SK-N-SH (cell line): ENCODE data around the gene GABRQ.
"Not testable (repeated sequence)": the region's sequence is repeated elsewhere in the genome, so short reads cannot be mapped to it uniquely, and the experiment has no call there.

Source experiments
- GABPA ChIP-seq: IDR thresholded peaks from 2 replicates; pipeline ENCODE4 v1.4.0; 2012; ENCODE audit warnings: low read depth, mild to moderate bottlenecking
- MEF2A ChIP-seq: IDR thresholded peaks from 2 replicates; pipeline ENCODE4 v1.4.0; 2012; ENCODE audit warnings: low read depth, borderline replicate concordance
- POLR2AphosphoS5 ChIP-seq: IDR thresholded peaks from 2 replicates; pipeline ENCODE4 v1.6.1; 2012; ENCODE audit warnings: low read depth, low read length
- RFX5 ChIP-seq: IDR thresholded peaks from 2 replicates; pipeline ENCODE4 v1.6.1; 2012; ENCODE audit warnings: mild to moderate bottlenecking, improper control_type of control experiment, low read length
- RXRA ChIP-seq: IDR thresholded peaks from 2 replicates; pipeline ENCODE4 v1.4.0; 2012; ENCODE audit warnings: low read depth, mild to moderate bottlenecking, borderline replicate concordance
- TCF12 ChIP-seq: IDR thresholded peaks from 2 replicates; pipeline ENCODE4 v1.4.0; 2012
- YY1 ChIP-seq: IDR thresholded peaks from 2 replicates; pipeline ENCODE4 v1.4.0; 2012; ENCODE audit warnings: low read depth, mild to moderate bottlenecking
- TF ChIP-seq, protein P1 (sequence below): IDR thresholded peaks from 2 replicates; pipeline ENCODE4 v1.6.1; 2012; ENCODE audit warnings: mild to moderate bottlenecking, low read depth, low read length, moderate library complexity
- TF ChIP-seq, protein P2 (sequence below): fragments of 200-600 bp; sonication (generic); IDR thresholded peaks from 2 replicates; pipeline ENCODE4 v1.6.1; 2017; ENCODE audit warnings: antibody characterized with exemption, mild to moderate bottlenecking, moderate library complexity

DNA sequence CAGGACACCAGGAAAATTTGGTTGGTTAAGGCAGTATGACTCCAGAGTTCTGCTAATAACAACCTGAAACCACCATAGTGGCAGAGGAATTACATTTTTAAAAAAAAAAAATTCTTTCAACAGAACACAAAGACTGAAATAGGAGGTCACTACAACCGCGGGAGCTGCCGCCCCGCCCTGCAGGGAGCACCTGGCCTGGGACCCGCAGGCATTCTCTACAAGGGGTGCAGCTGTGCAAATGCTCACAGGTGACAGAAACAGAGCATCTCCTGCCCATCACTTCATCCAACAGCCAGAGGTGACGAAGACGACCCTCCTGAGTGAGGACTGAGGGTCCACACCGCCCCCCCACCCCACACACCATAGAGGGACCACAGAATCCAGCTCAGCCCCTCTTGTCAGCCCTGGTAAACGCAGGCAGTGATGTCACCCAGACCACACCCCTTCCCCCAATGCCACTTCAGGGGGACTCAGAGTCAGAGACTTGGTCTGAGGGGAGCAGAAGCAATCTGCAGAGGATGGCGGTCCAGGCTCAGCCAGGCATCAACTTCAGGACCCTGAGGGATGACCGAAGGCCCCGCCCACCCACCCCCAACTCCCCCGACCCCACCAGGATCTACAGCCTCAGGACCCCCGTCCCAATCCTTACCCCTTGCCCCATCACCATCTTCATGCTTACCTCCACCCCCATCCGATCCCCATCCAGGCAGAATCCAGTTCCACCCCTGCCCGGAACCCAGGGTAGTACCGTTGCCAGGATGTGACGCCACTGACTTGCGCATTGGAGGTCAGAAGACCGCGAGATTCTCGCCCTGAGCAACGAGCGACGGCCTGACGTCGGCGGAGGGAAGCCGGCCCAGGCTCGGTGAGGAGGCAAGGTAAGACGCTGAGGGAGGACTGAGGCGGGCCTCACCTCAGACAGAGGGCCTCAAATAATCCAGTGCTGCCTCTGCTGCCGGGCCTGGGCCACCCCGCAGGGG is 60.5 kb downstream of the GABRQ start, which contains the start of gene MAGEA3:
- TF ChIP-seq POLR2AphosphoS5, RFX5, TCF12, RXRA, YY1, GABPA, MEF2A: not testable (repeated sequence)
- TF ChIP-seq, protein P1, sequence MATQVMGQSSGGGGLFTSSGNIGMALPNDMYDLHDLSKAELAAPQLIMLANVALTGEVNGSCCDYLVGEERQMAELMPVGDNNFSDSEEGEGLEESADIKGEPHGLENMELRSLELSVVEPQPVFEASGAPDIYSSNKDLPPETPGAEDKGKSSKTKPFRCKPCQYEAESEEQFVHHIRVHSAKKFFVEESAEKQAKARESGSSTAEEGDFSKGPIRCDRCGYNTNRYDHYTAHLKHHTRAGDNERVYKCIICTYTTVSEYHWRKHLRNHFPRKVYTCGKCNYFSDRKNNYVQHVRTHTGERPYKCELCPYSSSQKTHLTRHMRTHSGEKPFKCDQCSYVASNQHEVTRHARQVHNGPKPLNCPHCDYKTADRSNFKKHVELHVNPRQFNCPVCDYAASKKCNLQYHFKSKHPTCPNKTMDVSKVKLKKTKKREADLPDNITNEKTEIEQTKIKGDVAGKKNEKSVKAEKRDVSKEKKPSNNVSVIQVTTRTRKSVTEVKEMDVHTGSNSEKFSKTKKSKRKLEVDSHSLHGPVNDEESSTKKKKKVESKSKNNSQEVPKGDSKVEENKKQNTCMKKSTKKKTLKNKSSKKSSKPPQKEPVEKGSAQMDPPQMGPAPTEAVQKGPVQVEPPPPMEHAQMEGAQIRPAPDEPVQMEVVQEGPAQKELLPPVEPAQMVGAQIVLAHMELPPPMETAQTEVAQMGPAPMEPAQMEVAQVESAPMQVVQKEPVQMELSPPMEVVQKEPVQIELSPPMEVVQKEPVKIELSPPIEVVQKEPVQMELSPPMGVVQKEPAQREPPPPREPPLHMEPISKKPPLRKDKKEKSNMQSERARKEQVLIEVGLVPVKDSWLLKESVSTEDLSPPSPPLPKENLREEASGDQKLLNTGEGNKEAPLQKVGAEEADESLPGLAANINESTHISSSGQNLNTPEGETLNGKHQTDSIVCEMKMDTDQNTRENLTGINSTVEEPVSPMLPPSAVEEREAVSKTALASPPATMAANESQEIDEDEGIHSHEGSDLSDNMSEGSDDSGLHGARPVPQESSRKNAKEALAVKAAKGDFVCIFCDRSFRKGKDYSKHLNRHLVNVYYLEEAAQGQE = not testable (repeated sequence)
- TF ChIP-seq, protein P2, sequence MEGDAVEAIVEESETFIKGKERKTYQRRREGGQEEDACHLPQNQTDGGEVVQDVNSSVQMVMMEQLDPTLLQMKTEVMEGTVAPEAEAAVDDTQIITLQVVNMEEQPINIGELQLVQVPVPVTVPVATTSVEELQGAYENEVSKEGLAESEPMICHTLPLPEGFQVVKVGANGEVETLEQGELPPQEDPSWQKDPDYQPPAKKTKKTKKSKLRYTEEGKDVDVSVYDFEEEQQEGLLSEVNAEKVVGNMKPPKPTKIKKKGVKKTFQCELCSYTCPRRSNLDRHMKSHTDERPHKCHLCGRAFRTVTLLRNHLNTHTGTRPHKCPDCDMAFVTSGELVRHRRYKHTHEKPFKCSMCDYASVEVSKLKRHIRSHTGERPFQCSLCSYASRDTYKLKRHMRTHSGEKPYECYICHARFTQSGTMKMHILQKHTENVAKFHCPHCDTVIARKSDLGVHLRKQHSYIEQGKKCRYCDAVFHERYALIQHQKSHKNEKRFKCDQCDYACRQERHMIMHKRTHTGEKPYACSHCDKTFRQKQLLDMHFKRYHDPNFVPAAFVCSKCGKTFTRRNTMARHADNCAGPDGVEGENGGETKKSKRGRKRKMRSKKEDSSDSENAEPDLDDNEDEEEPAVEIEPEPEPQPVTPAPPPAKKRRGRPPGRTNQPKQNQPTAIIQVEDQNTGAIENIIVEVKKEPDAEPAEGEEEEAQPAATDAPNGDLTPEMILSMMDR = not testable (repeated sequence)
